Left ventricle myocardium superior (tissue), 1 donor: ENCODE data around the gene CCT3. TPM values are rescaled to one million over a fixed set of nuclear protein-coding genes. Genes with fewer than 3 reads are reported as not detected.

Experiments
- total RNA-seq: library from RNA; stranded (reverse); fragmentation: NEBNext Ultra II Directional; extraction: Animal tissue kit (Norgen Biotek cat#: 25700); gene quantifications from one replicate; pipeline ENCODE4 v1.2.1, GENCODE V29; 2021
- donor health status: DM: no; HTN: yes; CAD: no; lungs with severe emphysema.

CCT3 gene
- total RNA-seq, 1 donor from 2014 or later, result 131 TPM

Other genes starting within 250 kb of the CCT3 start
- gene LMNA, start 223.6 kb downstream of the CCT3 start, total RNA-seq, result 252 TPM
- gene SEMA4A, start 184.7 kb downstream of the CCT3 start, total RNA-seq, result 0.69 TPM
- 15.3 TPM for gene SLC25A44, start 144.2 kb downstream of the CCT3 start, total RNA-seq
- 65.1 TPM for gene PMF1, start 125.3 kb downstream of the CCT3 start, total RNA-seq
- 1.1 TPM for gene BGLAP, start 96.1 kb downstream of the CCT3 start, total RNA-seq
- 0.32 TPM for gene PAQR6, start 90.2 kb downstream of the CCT3 start, total RNA-seq
- 84.5 TPM for gene SMG5, start 55.5 kb downstream of the CCT3 start, total RNA-seq
- gene TMEM79, start 54.0 kb downstream of the CCT3 start, total RNA-seq, result 1.5 TPM
- 16.0 TPM for gene GLMP, start 42.6 kb downstream of the CCT3 start, total RNA-seq
- not detected for gene VHLL, start 39.0 kb downstream of the CCT3 start, total RNA-seq
- gene TSACC, start 234 bp upstream of the CCT3 start, total RNA-seq, result not detected
- not detected for gene RHBG, start 30.9 kb upstream of the CCT3 start, total RNA-seq
- gene MEF2D, start 162.5 kb upstream of the CCT3 start, total RNA-seq, result 116 TPM
- gene IQGAP3, start 234.3 kb upstream of the CCT3 start, total RNA-seq, result 0.42 TPM
- not detected for gene TTC24, start 241.4 kb upstream of the CCT3 start, total RNA-seq